ENCODE results near the gene CCDC187. TPM values are rescaled to one million over a fixed set of nuclear protein-coding genes. Genes with fewer than 3 reads are reported as not detected.

The CCDC187 gene
- total RNA-seq, 2 donors from 2014 or later: 0.04 to 0.09 TPM

- Mint-ChIP-seq H3K27me3 (ENCODE audit: insufficient read depth) (no peaks in the 10 kb centered on the region), H3K9me3 (no peaks in the 10 kb centered on the region), H3K4me1 (peaks cover 1% of the 10 kb centered on the region), H3K27ac (no peak overlapping the region), H3K36me3 (ENCODE audit: low read depth) (no peaks in the 10 kb centered on the region), H3K4me3 (no peak overlapping the region)
- no peak overlapping the region for H3K9ac ChIP-seq (ENCODE audit: extremely low read depth, low read length, poor library complexity, severe bottlenecking)
- TF ChIP-seq CTCF (conservative IDR thresholded peaks at IDR 0.05): no peak
- H3K27ac ChIP-seq (ENCODE audit: low read depth, low read length): no peak overlapping the region
- 94 to 97% methylated on average over 17 to 23 of the region's 23 CpGs for WGBS, 2 experiments (ENCODE audit: insufficient coverage in 1 of 2, insufficient read length in 1 of 2)
- no peak overlapping the region for H3K4me3 ChIP-seq (ENCODE audit: low read length)
- H3K4me1 ChIP-seq (ENCODE audit: control insufficient read depth, insufficient read depth, low read length): no peaks in the 10 kb centered on the region
- DNase-seq: no peak
- no peaks in the 10 kb centered on the region for H3K9me3 ChIP-seq (ENCODE audit: control insufficient read depth, low read length)
- no peaks in the 10 kb centered on the region for H3K27me3 ChIP-seq (ENCODE audit: control insufficient read depth, insufficient read depth, low read length, poor library complexity, severe bottlenecking)
- peaks cover 4% of the 10 kb centered on the region for H3K36me3 ChIP-seq (ENCODE audit: control insufficient read depth, insufficient read depth, low read length)
Measured at GRCh38 chr9:136336881-136337280, 33.0 kb upstream of the CCDC187 start.

DNA sequence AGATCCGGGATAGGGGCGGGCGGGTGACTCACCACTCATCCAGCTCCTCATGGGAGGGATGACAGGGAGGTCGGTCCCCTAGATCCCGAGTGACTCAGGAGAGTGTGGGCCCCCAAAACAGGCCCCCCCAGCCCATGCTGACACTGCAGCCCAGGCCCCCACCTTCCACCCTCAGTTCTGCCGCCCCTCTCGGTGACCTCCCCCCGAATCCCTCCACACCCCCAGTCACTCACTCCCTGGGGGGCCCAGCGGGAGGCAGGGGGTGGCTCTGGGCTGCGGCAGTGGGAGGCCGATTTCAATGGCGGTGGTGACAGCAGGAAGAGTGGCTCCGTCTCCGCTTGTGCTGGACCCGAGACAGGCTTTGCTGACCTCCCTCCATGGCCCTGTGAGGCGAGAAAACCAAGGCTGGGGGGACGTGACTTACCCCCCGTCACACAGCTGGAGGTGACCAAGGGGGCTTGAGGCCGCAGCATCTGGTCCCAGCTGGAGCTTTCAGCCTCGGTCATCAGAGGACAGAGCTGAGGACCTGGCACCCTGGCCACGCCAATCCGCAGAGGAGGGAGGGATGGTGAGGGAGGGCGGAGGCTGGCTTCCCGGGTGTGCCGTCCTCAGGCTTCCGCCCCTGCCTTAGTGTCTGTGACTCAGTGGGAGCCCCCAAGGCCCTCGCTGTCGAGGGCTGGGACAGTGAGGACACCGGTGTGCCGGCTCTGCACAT lies 32.4 kb upstream of the CCDC187 start:
- no peaks in the 10 kb centered on the region for H3K4me1 ChIP-seq (ENCODE audit: control insufficient read depth, insufficient read depth, low read length)
- Mint-ChIP-seq H3K36me3 (ENCODE audit: low read depth) (no peaks in the 10 kb centered on the region), H3K27ac (no peak overlapping the region), H3K4me3 (no peak overlapping the region), H3K9me3 (no peaks in the 10 kb centered on the region), H3K27me3 (ENCODE audit: insufficient read depth) (no peaks in the 10 kb centered on the region), H3K4me1 (peaks cover 1% of the 10 kb centered on the region)
- no peak for TF ChIP-seq CTCF (conservative IDR thresholded peaks at IDR 0.05)
- WGBS, 2 experiments (ENCODE audit: insufficient coverage in 1 of 2, insufficient read length in 1 of 2): 94 to 95% methylated on average over 15 to 30 of the region's 30 CpGs
- no peak overlapping the region for H3K9ac ChIP-seq (ENCODE audit: extremely low read depth, low read length, poor library complexity, severe bottlenecking)
- peaks cover 4% of the 10 kb centered on the region for H3K36me3 ChIP-seq (ENCODE audit: control insufficient read depth, insufficient read depth, low read length)
- no peak overlapping the region for H3K4me3 ChIP-seq (ENCODE audit: low read length)
- H3K27ac ChIP-seq (ENCODE audit: low read depth, low read length): no peak overlapping the region
- H3K27me3 ChIP-seq (ENCODE audit: control insufficient read depth, insufficient read depth, low read length, poor library complexity, severe bottlenecking): no peaks in the 10 kb centered on the region
- no peaks in the 10 kb centered on the region for H3K9me3 ChIP-seq (ENCODE audit: control insufficient read depth, low read length)
- DNase-seq: no peak

DNA sequence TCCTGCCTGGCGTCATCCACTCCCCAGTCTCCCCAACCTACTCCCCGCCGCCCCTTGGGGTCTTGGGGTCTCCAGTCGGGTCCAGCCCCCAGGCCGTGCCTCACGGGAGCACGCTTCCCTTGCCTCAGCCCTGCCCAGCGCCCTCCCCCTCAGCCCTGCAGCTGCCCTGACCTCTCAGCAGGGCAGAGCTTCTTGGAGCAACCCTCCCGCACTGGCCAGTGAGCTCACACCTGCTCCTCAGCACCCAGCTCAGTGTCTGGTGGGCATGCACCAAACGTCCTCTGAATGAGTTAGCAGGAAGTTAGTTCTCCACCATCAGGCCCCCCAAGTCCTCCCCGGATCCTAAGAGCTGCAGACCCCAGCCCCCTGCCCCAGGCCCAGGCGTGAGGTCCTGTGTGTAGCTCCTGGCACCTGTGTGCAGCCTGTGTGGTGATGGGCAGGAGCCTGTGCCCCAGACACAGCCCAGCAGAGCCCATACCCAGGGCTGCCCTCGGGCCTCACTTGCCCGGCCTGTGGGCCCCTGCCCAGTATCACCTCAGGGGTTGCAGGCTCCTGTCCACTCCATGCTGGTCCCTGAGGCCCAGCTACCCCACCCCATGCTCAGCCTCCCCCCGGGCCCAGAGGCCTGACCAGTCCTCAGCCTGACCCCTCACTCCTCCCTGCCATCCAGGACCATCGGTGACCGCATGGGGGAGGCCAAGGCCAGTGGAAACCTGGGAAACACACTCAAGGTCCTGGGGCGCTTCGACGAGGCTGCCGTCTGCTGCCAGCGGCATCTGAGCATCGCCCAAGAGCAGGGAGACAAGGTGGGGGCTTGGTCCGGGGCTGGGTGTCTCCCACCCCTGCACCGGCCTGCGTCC lies 31.6 kb upstream of the CCDC187 start:
- no peaks in the 10 kb centered on the region for H3K27me3 ChIP-seq (ENCODE audit: control insufficient read depth, insufficient read depth, low read length, poor library complexity, severe bottlenecking)
- 87 to 92% methylated on average over 13 to 26 of the region's 26 CpGs for WGBS, 2 experiments (ENCODE audit: insufficient coverage in 1 of 2, insufficient read length in 1 of 2)
- H3K9me3 ChIP-seq (ENCODE audit: control insufficient read depth, low read length): no peaks in the 10 kb centered on the region
- no peak for TF ChIP-seq CTCF (conservative IDR thresholded peaks at IDR 0.05)
- H3K4me3 Mint-ChIP-seq: no peak overlapping the region
- H3K27ac Mint-ChIP-seq: no peak overlapping the region
- H3K27me3 Mint-ChIP-seq (ENCODE audit: insufficient read depth): no peaks in the 10 kb centered on the region
- H3K4me3 ChIP-seq (ENCODE audit: low read length): no peak overlapping the region
- no peak overlapping the region for H3K9ac ChIP-seq (ENCODE audit: extremely low read depth, low read length, poor library complexity, severe bottlenecking)
- no peaks in the 10 kb centered on the region for H3K4me1 ChIP-seq (ENCODE audit: control insufficient read depth, insufficient read depth, low read length)
- no peak overlapping the region for H3K27ac ChIP-seq (ENCODE audit: low read depth, low read length)
- H3K4me1 Mint-ChIP-seq: peaks cover 1% of the 10 kb centered on the region
- DNase-seq: no peak
- peaks cover 4% of the 10 kb centered on the region for H3K36me3 ChIP-seq (ENCODE audit: control insufficient read depth, insufficient read depth, low read length)
- no peaks in the 10 kb centered on the region for H3K9me3 Mint-ChIP-seq
- H3K36me3 Mint-ChIP-seq (ENCODE audit: low read depth): no peaks in the 10 kb centered on the region

Measured in endodermal cell (in vitro differentiated cells).